Stimulated activated CD8-positive, alpha-beta memory T cell treated with anti-CD3 and anti-CD28 coated beads, Interleukin-7, amount 100 ng/mL, for 4 hours (primary cell): Measurements from ENCODE around the gene TRIM44.
A peak's percentile ranks its signal among the peaks of the same experiment; 100 is the strongest.

Source experiments
- DNase-seq, 2 donors: peaks; one replicate each; pipeline ENCODE4 v3.0.0-alpha.2; 2020; ENCODE audit warnings: low read depth in 2 of 2

TRIM44 gene, protein sequence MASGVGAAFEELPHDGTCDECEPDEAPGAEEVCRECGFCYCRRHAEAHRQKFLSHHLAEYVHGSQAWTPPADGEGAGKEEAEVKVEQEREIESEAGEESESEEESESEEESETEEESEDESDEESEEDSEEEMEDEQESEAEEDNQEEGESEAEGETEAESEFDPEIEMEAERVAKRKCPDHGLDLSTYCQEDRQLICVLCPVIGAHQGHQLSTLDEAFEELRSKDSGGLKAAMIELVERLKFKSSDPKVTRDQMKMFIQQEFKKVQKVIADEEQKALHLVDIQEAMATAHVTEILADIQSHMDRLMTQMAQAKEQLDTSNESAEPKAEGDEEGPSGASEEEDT

DNA sequence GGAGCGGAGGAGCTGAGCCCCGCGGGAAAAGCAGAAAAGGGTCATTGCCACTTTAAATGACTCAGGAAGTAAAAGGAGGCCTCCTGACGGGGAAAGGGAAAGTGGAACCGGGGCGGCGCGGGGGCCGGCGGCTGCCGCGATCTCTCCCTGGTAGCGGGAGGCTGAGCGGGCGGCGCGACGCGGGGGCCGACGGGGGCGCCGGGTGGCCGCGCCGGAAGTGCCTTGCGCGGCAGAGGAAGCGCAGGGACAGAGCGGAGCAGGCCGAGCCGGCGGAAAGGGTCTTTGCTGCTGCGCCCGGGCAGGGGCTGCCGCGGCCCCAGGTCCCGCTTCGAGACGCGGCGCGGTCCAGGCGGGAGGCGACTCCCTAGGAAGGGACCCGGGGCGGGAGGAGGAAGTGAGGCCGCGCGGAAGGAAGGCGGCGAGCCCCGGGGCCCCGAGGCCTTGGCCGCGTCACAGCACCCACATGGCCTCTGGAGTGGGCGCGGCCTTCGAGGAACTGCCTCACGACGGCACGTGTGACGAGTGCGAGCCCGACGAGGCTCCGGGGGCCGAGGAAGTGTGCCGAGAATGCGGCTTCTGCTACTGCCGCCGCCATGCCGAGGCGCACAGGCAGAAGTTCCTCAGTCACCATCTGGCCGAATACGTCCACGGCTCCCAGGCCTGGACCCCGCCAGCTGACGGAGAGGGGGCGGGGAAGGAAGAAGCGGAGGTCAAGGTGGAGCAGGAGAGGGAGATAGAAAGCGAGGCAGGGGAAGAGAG lies at the start of gene TRIM44:
Gene TRIM44 (plus strand): TSS at position 127 of the 759 bp plus-strand sequence. CDS start 337 bp downstream, at position 464.
- peak; percentile 77 to 85 for DNase-seq

DNA sequence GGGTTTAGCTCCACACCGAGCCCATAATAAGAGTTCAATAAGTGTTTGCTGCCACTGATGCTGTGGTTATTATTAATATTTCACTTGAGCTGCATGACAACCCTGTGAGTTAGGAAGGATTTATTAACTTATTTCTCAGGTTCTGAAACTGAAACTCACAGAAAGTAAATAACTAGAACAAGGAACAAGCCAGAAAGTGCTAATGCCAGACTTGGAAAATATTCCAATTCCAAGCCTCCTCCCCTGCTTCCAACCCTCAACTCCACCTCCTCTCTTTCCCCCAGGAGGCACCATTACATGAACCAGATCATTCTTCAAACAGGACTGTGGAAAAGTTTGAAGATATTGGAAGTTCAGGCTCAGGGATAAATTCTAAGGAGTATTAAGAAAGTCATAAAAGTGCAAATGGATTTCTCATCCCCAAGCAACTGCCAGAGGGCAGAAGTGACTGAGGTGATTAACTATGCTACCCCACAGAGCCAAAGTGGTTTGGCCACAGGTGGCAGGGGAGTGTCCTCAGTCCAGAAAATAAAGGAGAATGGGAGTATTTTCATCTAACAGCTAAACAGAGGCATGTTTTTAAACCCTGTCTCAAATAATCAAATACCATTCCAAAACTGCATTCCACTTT lies 47.5 kb upstream of the TRIM44 start:
- DNase-seq = no peak

DNA sequence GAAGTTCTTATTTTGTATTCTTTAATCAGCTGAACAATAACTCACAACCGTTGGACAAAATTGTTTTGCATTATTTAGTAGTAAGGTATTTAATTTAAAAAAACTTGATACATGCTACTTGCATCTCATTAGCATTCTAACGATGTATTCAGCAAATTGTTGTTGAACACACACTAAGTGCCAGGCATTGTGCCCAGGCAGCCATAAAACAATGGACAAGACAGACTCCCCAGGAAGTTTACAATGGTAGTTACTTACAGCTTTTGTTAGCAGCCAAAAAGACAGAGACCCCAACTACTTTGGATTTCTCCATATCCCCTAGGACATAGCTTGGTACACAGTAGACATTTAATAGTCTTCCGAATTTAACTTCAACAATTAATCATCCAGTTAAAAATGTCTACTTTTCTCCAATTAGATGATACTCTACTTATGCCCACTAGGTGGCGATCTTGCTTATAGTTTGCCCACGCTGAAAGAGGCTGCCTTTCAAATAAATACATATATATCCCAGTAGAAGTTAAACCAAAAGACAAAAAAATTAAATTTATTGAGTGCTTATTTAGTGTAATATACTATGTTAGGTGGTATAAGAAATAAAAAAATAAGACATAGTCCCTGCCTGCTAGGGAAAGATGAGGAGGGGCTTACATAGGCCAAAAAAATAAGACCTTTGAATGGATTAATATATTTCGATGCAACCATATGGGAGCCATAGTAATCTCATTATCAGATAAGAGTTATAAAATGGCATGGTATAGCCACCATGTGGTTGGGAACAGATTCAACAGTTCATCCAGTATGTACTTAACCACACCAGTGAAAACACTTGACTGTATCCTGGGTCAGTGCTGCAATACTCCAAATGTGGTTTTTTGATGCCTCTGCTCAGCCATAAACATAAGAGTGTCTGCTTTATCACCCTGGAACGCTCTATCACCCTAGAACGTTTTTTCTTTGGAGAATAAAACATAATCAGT lies 46.4 kb upstream of the TRIM44 start:
- no peak for DNase-seq

DNA sequence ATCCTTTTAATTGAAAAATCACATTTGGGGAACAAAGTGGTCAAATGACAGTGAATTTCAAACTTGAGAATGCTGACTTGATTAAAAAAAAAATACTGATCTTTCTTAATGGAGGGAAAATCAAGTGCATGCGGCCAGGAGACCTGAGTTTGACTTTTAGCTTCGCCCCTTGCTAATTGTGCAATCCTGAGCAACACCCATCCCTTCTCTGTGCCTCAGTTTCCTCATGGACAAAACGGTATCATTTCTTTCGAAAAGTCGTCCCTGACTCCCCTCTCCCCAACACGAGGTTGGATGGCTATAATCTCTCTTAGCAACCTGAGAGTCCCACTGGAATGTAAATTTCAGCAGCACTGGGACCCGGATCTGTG lies 45.3 kb upstream of the TRIM44 start:
- DNase-seq = no peak

DNA sequence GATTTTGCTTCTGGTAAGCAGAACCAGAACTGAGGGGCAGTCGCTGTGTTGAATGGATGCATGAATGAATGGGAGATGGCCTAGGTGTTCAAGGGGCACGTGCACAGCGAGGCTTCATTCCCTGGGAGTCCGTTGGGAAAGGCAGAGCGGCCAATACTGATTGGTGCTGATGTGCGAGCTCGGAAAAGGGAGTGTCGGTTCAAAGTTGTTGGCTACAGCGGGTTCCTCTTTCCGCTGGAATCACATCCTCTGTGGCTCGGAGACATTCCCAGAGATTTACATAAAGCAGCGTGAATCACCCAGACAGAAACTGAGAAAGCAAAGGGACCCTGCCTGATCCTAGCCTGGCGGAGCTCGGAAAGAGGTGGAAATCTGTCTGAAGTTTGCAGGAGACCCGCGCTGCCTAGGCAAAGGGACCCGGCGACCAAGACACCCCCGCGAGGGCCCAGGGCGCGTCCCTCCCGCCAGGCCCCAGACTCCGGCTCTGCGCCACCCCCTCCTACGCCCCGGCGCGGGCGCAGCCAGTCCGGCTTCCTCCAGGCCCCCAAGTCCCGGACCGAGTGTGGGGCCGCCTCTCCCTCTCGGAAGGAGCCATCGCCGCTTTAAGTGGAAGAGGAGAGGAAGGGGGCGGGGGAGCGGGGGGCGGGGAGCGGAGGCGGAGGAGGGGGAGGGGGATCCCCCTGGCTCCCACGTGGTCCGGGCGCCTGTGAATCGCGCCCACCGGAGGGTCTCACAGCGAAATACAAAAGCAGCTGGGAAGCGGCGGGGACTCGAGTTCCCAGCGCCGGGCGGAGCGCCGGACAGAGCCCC lies 44.7 kb upstream of the TRIM44 start, which contains the start of gene FJX1:
Gene FJX1 (plus strand): TSS at position 774 of the 810 bp plus-strand sequence. CDS start 177 bp downstream, outside the sequence.
- DNase-seq = peak in 1 of 2 donors; percentile 12

DNA sequence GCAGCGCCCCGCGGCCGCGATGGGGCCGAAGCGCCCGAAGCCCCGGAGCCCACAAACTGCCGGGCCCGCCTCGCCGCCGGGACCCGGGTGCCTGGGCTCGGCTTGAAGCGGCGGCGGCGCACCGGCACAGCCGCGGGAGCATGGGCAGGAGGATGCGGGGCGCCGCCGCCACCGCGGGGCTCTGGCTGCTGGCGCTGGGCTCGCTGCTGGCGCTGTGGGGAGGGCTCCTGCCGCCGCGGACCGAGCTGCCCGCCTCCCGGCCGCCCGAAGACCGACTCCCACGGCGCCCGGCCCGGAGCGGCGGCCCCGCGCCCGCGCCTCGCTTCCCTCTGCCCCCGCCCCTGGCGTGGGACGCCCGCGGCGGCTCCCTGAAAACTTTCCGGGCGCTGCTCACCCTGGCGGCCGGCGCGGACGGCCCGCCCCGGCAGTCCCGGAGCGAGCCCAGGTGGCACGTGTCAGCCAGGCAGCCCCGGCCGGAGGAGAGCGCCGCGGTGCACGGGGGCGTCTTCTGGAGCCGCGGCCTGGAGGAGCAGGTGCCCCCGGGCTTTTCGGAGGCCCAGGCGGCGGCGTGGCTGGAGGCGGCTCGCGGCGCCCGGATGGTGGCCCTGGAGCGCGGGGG lies 44.0 kb upstream of the TRIM44 start:
- DNase-seq = peak in 1 of 2 donors; percentile 7

DNA sequence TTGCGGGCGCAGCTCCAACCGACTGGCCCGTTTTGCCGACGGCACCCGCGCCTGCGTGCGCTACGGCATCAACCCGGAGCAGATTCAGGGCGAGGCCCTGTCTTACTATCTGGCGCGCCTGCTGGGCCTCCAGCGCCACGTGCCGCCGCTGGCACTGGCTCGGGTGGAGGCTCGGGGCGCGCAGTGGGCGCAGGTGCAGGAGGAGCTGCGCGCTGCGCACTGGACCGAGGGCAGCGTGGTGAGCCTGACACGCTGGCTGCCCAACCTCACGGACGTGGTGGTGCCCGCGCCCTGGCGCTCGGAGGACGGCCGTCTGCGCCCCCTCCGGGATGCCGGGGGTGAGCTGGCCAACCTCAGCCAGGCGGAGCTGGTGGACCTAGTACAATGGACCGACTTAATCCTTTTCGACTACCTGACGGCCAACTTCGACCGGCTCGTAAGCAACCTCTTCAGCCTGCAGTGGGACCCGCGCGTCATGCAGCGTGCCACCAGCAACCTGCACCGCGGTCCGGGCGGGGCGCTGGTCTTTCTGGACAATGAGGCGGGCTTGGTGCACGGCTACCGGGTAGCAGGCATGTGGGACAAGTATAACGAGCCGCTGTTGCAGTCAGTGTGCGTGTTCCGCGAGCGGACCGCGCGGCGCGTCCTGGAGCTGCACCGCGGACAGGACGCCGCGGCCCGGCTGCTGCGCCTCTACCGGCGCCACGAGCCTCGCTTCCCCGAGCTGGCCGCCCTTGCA lies 43.3 kb upstream of the TRIM44 start:
- no peak for DNase-seq

DNA sequence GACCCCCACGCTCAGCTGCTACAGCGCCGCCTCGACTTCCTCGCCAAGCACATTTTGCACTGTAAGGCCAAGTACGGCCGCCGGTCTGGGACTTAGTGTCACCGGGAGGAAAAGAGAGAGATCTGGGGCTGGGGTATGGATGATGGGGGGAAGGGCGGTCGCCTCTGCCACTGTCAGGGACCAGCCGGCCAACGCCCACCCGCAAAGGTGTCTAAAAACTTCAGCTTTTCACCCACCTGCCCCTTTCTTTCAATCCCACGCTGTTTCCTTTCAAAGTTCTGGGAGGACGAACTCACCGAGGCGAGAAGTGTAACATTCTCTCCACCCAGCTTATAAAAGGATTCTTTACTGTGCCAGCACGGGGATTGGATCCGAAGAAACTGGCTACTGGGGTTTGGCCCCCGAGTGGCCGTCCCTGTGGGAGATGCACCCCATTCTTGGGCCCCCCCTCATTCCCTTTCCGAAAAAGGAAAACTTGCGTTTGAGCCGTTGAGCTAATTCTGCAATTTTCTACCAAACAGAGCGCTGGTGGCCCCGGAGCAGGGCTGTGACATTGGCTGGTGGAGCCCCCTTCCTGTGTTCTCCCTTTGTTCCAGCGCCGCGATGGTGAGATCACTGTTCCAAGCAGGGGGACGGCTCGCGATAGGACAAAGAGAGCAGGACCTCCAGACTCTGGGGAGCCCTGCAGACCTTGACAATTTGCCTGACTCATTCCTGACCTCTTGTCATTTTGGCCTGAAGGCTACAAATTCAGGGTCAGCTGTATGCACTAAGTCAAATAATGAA lies 42.5 kb upstream of the TRIM44 start:
- DNase-seq = no peak

DNA sequence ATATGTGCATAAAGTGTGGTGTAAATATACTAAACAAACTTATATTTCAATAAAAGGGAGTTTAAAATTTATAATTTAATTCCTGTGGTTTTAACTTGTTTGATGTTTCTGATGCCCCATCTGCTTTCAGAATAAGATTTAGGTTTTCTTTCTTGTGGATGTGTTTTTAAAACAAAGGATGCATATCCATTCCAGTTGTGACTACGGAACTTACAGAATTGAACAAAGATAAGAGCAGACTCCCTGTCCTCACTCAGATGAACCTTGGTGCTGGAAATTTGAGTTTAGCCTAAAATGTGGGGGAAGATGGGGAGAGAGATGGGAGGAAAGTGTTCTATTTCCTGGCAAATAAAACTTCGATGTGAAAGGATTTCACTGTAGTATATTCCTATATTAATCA lies 41.8 kb upstream of the TRIM44 start:
- DNase-seq = no peak

DNA sequence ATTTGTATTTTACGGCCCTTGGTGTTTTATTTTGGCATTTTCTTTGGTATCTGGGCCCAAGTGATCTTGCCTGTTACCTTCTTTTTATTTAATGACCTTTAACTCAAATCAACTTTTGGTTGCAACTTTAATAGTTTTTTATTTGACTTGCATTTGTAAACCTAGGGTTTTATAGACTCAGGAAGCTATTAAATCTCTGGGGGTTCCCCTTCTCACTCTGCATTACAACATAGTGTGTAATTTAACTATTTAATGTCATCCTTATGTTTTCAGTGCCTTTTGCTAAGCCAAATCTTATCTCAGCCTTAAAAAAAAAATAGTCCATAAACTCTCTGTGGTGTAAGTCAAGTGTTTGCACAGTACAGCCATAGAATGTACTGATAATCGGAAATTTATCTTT lies 41.0 kb upstream of the TRIM44 start:
- no peak for DNase-seq

DNA sequence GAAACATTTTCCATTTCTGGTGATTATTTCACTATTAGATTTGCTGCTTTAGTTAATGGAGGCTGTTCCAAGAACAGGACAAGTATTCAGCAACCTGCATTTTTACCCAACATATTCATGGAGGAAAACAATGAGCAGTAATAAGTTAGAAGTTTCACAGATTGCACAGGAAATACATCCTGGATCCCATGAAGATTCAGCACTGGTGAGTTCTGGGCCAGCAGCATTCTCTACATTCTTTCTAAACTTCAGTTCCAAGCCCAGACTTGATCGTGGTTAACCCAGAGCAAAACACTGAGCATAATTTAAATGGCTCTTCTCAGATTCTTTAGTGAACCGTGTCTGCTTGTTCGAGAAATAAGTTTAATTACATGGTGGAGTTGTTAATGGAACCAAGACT lies 40.5 kb upstream of the TRIM44 start:
- no peak for DNase-seq

DNA sequence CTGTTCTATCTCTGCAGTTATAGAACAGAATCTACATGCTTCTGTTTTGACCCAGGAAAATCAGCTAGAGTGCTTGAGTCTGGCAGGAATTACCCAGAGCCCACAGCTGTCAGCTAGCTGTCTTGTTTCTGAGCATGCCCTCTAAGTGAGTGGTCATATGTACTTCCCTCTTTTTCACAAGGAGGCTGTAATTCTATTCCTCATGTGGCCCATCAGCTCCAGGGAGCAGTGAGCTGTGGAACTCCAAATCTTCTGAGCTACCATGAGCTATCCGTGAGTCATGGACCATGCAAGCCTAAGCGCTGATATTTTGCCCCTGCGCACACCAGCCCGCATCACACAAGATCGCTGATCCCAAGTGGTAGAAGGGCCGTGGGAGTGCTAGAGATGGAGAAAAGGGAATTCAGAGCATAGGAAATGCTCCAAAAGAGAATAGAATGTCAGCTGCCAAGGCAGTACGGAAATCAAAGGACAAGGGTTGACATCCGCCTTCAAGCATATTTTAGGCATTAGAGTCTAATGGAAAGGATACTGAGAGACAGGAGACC lies 38.9 kb upstream of the TRIM44 start:
- no peak for DNase-seq

DNA sequence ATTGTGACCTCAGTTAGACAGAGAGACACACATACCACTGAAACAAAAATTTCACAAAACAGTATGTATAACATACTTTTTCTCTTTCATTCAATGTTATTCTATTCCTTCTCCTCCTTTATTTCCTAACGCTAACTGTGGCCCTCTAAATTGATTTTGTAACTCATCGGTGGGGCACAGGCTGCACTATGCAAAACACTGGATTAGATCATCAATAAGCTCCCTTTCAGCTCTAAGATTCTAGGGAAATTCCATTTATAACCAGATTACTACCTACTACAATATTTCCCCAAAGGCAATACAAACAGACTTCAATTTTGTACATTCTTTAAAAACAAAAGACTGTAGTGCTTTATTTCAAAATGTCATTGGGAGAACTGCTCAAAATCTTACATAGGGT lies 38.3 kb upstream of the TRIM44 start:
- DNase-seq = no peak

DNA sequence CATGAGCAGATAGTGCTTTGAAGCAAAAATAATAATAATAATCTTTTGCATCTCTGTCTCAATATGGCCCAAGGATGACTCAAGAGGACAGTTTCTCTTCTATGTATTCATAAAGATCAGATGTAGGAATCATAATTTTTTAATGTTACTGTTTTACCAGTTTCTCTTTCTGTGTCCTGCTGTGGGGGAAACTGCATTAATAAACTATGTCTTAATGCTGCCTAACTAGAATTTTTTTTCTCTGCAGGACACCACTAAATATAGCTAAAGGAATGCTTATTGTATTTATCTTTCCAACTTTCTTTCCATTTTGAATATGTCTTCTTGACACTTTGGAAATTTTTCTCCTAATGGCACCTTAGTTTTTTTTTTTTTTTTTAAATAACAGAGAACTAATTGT lies 37.8 kb upstream of the TRIM44 start:
- no peak for DNase-seq

DNA sequence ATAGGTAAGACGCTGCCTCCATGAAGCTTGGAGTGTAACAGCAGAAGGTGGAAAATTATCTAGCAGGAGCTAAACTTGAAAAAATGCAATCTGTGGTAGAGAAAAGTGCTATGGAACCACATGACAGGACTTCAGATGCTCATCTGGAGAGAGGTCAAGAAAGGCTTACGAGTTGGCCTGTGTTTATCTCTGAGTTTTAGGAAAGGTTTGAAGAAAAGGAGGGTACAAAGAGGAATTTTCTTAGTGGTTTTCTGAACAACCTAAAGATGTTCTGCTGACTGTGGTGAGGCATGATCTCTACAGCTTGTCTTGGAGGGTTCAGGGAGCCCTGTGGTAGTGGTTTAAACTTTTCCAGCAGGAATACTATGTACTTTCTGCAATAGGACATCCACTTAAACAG lies 36.1 kb upstream of the TRIM44 start:
- no peak for DNase-seq

DNA sequence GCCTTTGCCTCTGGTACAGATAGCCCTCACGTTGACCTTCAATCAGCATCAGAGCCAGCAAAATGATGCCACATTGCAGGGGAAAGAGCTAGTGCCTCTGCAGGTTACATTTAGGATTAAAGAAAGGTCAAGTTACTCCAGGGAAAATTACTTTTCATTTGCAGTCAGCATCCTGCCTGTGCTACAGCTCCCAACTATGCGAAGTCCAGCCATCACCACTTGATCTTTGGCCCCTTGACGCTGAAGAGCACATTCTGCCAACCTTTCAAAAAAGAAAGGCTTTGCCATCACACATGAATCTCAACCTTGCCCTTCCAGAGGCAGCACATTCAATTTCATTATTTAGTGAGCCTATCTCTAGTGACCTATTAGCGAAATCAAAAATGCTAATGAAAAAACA lies 33.1 kb upstream of the TRIM44 start:
- no peak for DNase-seq

DNA sequence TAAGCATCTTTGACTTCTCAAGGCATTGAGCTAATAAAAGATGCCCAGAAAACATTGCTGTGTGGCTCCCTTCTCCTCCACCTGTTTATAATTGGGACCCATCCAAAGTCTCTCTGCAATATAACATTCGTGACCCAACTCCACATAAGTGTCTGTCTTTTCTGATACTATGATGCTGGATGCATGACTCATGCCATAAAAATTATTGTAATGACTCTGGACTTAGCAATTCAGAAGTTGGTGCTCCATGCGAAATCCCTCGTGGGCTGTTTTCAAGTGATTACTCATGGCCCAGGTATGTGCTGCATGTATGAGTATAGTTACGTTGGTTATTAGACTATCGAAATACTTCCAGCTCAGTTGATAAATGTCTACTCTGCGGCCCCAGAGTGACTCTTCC lies 32.7 kb upstream of the TRIM44 start:
- DNase-seq = no peak

DNA sequence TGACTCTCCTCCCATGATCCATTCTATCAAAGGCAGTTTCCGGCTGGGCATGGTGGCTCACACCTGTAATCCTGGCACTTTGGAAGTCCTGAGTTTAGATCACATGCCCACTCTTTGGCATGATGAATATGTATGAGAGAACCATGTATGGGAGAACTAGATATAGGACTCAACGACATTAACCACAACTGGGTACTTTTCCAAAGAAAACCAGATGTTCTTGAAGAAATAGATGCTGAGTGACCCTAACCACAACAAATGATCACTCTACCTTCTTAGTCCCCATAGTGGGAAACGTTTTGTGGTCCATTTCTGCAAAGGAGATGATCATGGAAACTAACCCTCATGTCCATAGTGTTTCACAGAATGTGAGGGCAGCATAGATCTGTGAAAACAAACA lies 30.7 kb upstream of the TRIM44 start:
- DNase-seq = no peak
